DMS153 treated with DMSO at 0.1 percent for 48 hours (cell line): ENCODE data around the gene SLBP.
"Not testable (repeated sequence)": the region's sequence is repeated elsewhere in the genome, so short reads cannot be mapped to it uniquely, and the experiment has no call there.

Source experiments
- DNase-seq: peaks from one replicate; lab custom pipeline; 2025; ENCODE audit not compliant: unreplicated experiment; lab: John Stamatoyannopoulos, UW

The SLBP gene

DNA sequence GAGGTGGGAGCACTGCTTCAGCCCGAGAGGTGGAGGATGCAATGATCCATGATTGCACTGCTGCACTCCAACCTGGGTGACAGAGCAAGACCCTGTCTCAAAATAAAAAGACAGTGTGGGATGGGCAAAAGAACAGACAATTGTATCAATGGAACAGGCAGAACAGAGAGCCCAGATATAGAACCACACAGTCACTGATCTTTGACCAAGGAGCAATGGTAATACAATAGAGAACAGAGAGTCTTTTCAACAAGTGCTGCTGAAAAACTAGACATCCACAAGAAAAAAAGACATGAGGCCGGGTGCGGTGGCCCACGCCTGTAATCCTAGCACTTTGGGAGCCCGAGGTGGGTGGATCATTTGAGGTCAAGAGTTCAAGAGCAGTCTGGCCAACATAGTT, 33.9 kb downstream of the SLBP start:
- no peak for DNase-seq

DNA sequence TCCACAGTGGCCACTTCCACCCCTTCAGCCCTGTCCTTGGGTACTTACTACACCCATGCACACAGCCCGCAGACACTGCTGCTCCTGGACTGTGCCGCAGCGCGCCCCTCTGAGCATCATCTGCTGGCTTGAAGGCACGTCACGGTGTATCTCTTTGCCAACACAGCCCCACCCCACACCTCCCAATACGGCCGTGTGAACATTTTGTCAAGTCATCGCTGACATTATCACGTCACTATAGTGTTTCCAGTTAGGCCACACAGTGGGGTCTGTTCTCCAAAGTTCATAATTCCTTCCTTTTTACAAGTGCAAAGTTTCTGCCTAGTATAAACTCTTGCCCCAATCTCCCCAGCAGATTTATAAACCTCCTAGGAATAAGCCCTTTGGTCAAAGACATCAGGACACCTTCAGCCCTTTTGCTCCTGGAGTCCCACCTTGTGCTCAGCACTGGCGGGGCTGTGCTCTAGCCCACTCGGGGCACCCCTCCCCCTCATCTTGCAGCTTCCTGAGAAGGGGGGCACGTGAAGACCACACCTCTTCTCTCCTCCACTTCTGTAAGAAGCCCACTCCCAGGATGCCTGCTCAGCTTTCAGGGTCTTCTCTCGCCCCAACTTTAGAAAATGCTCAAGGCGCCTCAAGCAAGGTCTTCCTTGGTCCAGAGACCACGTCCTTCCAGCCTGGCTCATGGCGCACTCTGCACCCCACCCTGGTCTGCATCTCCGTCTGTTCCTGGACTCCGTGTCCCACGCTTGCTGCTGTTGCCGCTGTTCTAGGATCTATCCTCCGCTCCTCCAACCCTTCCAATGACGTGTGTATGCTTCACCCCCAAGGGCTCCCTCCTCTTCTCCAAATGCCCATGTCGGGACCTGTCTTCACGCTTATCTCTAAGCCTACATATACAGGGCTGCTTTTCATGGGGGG, 35.3 kb downstream of the SLBP start:
- DNase-seq, result no peak

DNA sequence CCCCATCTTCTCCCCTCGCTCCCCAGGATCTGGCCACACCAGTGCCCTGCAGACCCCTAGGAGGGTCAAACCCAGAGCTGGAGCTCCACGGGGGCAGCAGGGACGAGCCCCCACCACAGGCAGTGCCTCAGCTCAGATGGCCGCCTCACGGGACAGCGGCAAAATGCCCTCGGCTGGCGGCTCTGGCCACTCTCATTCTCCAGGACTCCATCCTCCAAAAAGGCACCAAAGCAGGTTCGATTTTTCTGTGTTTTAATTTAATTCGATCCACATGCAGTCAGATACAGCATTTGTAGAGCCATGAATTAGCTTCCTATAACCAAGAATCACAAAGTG, 36.3 kb downstream of the SLBP start:
- DNase-seq, result no peak

DNA sequence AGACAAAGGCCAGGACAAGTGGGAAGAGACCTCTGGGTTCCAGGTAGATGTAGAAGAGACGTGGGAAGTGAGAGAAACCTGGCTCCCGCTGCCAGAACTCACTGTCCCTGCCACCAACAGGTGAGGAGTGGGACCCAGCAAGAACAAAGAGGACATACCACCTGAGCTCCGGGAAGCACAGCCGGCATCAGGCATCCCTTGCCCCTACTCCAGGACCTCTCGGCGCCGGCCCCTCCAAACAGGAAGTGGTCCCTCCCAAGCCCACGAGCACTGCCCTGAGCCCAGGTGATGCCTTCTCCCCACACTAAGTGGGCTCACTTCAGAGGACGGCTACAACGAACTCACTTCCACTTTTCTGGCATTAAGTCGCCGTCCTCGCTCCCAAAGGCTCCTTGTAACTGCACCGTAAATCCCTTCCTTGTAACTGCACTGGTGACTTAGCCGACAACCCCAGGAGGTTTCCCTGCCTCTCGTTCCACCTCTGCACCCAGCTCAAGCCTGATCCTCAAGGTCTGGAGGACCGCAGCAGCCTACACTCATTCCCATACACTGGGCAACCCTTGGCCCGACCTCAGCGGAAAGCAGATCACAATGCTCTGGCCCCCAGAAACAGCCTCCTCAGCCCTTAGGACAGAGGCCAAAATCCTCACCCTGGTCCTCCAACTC, 36.9 kb downstream of the SLBP start:
- DNase-seq, result no peak

DNA sequence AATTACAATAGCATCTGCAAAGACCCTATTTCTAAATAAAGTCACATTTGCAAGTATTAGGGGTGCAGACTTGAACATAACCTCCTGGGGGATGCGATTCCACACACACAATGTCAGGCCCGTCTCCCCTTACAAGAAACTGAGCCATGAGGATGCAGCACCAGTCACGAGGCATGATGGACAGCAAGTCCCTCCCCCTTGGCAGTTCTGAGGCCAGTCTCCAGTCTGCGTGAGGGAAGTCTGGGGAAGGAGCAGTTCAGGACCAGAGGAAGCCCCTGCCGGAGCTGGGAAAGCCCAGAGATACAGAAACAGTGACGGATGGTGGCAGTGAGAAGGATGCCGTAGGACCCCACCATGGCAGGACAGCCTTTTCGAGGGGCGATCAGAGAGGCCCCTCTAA, 37.4 kb downstream of the SLBP start:
- DNase-seq, result no peak

DNA sequence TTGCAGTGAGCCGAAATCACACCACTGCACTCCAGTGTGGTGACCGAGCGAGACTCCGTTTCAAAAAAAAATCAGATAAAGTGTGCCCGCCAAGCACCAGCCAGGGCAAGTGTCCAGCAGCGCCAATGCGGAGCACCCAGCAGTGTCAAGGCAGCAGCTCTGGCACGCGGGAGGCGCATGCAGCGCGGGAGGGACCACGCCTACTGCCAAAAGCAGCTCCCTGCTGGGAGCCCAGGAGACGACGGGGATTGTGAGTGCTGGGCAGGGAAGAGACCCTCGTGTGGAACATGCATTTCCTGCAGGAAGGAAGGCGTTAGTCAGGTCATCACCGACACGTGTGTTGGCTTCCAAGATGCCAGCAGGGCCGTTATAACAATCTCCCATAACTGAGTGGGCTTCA, 38.4 kb downstream of the SLBP start:
- DNase-seq, result no peak

DNA sequence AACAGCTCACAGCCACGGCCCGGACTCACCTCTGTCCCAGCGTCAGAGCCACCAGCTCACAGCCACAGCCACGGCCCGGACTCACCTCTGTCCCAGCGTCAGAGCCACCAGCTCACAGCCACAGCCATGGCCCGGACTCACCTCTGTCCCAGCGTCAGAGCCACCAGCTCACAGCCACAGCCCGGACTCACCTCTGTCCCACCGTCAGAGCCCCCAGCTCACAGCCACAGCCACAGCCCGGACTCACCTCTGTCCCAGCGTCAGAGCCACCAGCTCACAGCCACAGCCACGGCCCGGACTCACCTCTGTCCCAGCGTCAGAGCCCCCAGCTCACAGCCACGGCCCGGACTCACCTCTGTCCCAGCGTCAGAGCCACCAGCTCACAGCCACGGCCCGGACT, 41.1 kb downstream of the SLBP start:
- DNase-seq, result not testable (repeated sequence)

DNA sequence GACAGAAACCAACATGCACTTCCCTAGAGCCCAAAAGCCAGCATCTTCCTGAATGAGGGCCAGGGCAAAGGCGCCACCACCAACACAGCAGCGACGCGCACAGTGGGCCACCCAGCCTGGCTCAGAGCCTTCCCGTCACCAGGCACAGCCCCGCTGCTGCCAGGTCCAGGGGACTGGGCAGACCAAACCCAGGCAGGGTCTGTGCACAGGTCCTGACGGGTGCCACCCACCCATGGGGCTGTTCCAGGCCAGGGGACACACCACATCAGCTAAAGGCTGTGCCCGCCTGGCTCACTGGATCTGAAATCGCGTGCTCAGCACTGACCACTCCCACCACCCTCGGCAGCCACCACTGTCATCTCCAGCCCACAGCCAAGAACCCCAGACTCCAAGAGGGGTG, 41.8 kb downstream of the SLBP start:
- DNase-seq, result no peak

DNA sequence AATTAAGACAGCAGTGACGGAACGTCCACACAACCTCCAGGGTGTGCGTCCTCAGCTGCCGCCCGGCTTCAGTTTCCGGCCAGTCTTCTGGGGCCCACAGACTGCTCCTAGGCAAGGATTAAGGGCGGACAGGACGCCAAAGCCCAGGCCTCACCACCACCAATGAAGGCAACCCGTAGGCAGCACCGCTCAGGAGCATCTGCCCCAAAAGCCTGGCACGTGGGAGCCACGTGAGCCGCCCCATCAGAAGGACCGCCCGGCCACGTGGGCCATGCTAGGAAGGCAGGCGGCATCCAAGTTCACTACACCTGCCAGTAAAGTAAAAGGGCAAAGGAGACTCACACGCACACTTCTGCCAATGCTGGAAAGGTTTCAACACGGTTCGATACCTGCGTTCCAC, 42.3 kb downstream of the SLBP start:
- DNase-seq, result no peak

DNA sequence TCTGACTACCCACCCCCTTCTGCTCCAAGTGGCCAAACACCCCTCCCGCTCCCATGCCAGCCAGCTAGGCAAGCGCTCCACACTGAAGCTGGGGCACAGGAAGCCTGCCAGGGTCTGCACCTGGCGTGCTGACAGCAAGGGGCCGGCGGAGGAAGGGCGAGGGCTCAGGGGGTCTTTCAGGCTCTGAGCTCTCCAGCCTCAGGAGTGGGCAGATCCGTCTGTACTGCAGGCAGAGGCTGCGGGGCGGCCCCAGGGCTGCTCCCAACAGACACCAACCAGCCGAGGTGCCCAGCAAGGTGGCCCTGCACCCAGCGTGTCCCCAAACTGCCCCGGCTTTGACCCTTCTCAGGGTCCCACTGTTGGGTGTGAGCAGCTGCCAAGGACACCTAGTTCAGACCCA, 42.8 kb downstream of the SLBP start:
- no peak for DNase-seq

DNA sequence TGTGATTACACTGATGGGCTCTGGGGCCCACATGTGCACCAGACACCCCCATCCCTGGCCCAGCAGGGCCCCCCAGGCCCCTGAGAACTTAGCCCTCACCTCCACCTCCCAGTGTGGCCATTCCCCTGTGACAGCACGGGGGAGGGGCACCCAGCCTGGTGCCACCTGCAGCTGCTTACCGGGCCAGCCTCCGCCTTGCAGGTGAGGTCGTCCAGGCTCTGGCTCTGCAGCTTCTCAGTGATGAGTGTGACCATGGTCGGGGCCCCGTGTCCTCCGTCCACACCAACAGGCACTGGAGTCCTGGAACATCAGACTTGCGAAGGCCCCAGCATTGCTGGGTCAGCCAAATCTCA, 43.7 kb downstream of the SLBP start:
- DNase-seq, result no peak

DNA sequence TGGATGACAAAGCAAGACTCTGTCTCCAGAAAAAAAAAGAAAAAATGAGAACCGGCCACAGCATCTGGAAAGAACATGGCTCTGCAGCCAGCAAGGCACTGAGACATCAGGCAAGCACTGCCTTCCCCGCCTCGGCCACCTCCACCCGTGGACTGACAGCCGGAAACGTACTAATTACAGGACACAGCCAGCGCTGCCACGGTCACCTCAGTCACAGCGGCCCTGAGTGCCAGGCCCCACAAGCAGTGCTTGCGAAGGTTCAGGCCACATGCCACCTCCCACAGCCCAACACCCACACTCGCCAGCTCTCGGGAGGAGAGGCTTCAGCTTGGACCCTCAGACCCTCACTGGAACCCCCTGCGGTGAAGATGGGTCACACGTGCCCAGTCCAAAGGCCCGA, 44.8 kb downstream of the SLBP start:
- DNase-seq, result no peak

DNA sequence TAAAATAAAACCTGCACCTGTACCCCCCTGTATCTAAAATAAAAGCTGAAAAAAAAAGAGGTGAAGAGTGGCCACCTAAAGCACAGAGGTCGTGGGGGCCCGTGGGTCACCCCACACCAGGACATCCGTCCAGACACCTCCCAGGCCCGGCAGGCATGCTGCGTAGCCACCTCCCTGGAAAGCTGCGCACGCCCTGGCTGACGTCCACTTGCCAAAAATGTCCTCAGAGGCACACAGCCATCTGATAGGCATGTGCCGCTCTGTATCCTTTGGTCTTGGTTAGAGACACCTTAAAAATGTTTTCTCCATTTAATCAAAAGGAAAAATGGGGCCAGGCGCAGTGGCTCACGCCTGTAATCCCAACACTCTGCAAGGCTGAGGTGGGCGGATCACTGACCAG, 45.7 kb downstream of the SLBP start:
- DNase-seq, result no peak

DNA sequence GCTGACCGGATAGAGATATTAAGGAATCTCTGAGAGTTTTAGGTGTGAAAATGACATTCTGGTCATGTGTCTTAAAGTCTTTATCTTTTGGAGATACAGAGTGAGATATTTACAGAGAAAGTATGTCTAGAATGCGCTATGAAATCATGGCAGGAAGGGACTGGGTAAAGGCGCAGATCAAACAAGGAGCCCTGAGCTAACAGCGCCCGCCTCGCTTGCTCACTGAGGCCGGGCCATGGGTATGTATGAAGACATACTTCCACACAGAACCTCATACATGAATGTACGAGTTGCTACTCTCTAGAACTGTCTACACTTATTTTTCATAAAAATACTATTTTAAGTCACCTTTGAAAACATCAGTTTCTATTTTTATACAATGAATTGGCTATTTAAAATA, 48.0 kb downstream of the SLBP start:
- no peak for DNase-seq

DNA sequence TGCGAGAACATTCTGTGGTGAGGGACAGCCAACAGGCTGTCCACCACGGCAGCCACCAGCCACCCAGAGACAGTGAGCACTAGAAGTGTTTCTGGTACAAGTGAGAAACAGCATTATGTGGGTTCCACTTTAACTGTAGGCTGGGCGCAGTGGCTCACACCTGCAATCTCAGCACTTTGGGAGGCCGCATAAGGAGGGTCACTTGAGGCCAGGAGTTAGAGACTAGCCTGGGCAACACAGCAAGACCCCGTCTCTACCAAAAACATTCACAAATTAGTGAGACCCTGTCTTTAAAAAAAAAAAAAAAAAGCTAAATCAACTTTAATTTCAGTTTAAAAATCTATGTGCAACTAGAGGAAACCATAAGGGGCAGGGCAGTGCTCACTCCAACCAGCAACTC, 48.6 kb downstream of the SLBP start:
- no peak for DNase-seq

DNA sequence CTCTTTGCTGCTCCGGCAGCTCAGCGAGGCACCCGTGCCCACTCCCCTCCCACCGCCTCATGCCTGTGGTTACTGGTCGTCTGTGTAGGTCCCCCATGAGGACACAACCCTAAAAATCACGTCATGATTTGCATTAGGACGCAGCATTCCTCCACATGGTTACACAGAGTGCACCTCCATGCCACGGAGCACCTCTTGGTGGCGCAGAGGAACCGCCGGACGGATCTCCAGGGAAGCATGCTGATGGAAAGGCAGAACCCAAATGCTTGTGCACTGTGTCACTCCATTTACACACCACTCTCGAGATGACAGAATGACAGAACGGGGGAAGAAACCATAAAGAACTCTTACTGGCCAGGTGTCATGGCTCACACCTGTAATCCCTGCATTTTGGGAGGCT, 50.4 kb downstream of the SLBP start:
- no peak for DNase-seq

DNA sequence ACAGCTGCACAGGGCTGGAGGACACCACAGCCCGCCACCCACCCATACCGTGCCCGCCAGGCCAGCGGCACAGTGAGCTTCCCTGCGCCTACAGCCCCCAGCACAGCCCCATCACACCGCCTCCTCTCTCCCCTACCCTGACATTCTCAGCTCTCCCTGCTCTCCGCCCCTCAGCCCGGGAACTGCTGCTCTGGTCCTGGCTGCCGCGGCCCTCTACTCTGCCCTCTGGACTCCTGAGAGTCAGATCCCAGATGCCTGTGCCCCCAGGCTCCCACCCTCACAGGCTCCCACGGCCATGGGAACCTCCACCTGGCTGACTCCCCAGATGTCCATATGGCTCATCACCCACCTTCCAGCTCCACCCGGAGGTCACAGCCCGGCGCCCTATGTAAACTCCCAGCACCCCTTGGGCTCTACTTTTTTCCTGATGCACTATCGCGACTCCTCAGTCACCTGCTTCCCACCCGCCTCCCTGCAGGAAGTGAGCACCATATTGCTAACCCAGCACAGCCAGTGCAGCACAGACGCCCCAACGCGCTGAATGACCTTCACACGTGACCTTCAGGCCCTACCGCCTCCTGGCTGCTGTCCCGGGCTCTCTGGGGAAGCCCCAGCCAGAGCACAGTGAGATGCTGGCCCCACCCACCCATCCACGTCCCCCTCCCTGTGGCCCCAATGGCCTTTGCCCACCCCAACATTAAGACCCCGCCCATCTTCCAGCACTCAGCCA, 51.0 kb downstream of the SLBP start:
- DNase-seq, result no peak

DNA sequence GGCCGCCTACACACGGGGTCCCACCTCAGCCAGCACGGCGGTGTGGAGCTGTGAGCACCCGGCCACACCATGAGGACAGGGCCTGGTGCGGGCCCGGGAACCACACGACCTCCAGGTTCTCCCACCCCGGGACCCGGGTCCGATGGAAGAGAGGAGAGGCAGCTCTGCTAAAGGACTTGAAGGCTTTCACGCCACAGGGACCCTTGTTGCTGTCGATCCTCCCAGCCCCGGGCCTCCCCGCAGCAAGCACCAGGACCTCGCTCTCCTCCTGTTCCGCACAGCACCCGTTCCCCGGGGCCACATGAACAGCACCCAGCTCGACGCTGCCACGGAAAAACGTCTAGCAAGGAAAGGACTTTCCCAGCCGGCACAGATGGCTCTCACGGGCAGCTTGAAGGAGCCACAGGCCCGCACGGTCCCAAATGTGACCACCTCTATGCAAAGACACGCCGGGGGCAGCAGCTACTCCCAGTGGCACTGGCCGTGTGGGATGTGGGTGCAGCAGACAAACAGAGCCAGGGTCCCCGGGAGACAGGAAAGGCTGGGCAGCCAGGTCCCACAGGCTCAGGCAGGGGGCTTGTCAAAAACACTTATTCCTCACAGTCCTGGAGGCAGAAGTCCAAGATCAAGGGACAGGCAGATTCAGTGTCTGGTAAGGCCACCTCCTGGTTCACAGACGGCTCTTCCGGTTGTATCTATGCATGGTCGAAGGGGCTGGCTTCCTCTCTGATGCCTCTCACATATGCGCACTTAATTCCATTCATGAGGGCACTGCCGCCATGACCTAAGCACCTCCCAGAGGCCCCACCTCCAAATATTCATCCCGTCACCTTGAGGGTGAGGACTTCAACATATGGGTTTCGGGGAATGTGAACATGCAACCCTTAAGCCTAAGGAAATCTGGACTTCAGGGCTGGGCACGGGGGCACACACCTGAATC, 52.7 kb downstream of the SLBP start:
- no peak for DNase-seq

DNA sequence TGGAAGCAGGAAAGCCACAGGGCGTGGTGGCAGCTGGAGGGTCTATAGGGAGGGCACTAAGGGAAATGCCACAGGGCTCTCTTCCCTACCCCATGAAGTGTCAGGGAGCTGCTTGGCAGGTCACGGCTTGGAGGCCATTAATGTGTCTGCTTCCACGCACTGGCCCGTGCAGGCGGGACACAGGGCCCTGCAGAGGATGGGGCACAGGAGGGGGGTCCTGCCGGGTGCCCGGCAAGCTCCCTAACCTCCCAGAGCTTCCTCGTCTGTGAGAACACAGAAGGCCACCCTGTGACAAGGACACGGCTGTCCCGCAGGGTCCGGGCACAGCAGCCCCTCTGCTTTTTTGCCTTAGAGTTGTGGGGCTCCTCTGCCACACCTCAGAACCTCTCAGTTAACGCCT, 53.5 kb downstream of the SLBP start:
- DNase-seq, result no peak

DNA sequence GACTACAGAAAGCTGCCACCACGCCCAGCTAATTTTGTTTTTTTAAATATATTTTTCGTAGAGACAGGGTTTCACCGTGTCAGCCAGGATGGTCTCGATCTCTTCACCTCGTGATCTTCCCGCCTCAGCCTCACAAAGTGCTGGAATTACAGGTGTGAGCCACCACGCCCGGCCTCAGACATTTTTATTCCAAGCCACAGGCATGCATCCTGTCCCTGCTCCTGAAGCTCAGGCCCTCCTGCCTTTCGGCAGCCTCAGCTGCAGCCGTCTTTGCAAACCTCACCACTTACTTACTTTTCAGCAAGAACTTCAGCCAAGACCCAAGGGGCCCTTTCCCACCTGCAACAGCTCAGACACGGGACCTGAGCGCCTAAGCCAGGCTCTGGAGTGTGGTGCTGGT, 54.0 kb downstream of the SLBP start:
- no peak for DNase-seq

DNA sequence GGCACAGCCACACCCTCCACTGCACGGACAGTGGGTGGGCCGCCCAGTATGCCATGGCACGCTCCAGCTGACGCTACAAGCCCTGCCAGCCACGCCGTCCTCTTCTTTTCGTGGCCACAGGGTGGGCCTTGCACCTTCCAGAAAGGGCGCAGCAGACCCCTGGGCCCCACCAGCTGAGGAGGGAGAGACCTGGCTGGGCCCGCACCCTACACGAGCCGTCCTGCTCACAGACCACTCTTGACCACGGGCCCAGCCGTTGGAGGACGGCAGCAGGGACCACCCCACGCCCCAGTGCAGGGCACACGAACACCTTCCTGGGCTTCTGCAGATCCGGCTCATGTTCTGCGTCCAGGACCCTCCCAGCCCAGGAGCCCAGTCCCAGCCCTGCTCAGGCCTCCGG, 55.1 kb downstream of the SLBP start:
- DNase-seq, result no peak
